HS-27A (cell line): ENCODE measurements around the gene EEF1AKMT3.

Source experiments
- DNase-seq: peaks from one replicate; pipeline ENCODE4 v3.0.0-alpha.2; 2012; ENCODE audit warnings: low read depth, missing footprints

EEF1AKMT3 gene

DNA sequence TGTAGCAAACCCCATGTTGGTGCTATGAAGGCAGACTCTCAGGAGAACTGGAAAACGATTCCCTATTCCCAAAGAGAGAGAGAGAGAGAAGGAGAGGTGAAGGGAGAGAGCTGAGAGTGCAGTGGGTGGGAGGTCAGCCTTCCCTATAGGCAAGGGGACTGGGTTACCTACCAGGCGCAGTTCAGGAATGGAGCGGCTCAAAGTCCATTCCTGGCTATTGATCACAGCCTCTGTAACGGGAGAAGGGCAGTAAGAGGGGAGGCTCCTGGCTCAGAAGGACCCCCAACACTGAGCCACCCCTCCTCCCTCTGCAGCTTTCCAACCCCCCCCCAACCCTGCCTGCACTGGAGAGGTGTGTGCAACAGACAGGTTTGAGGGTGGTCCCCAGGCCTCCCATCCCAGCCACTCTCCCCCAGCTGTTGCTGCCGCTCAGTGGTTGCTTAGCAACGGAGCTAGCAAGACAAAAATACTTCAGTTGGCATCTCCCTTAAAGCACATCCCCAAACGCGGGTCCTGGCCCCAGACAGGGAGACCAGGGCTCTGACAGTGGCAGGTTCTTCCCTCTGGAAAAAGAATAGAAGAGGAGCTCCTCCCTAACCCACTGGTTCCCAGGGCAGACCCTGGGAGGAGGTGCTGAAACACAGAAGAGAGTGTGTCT, 37.1 kb upstream of the EEF1AKMT3 start:
- DNase-seq, result no peak

DNA sequence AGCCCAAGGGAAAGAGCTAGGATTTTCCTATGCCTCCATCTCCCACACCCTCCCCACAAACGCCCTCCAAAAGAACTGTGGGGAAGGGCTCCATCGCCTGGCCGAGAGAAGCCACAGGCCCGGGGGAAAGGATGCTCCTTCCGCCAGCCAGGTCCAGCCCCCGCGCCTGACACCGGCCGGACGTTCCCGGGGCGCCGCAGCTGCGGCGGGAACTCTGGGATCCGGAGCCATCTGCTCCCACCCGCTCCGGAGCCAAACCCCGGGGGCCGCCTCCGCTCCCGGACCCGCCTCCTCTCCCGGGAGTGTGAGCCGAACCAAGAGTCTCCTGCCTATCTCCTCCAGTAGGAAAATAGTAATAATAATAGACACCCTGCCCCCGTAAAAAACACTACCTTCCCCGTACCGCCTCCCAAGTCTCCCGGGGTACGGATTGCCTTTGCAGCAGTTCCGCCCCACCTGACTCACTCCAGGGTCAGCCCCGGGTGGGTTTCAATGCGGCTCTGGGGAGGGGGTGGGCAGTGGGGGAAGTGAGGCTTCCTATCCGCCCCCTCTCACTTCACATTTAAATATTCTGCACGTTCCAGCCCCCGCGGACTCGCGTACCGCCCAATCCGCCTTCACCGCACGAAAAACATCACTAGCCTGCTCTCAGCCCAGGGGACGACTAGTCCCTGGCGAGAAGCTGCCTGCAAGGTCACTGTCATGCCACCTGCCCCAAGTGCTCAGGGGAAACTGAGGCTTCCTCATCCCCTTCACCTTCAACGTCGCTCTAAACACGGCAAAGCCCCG, 36.3 kb upstream of the EEF1AKMT3 start:
- no peak for DNase-seq

DNA sequence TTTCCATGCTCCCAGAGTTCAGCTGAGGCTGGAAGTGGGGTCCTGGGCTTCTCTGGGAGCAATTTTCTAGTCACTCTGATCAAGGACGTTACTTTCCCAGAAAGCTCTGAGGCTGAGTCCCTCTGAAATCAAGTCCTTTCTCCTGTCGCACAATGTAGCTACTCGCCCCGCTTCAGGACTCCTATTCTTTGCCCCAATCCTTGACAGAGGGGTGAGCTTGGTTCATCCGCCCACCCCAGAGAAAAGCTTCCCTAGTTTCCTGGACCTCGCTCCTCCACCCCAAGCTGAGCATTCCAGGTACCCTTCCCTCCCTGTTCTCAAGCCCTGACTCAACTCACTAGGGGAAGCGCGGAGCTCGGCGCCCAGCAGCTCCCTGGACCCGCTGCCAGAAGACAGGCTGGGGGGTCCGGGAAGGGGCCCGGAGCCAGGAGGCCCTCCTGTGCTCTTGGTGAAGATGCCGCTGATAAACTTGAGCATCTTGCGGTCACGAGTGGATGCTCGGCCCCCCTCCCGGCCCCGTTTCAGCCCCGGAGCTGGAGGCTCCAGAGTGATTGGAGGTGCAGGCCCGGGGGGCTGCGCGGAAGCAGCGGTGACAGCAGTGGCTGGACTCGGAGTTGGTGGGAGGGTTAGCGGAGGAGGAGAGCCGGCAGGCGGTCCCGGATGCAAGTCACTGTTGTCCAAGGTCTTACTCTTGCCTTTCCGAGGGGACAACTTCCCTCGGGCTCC, 35.5 kb upstream of the EEF1AKMT3 start:
- no peak for DNase-seq

DNA sequence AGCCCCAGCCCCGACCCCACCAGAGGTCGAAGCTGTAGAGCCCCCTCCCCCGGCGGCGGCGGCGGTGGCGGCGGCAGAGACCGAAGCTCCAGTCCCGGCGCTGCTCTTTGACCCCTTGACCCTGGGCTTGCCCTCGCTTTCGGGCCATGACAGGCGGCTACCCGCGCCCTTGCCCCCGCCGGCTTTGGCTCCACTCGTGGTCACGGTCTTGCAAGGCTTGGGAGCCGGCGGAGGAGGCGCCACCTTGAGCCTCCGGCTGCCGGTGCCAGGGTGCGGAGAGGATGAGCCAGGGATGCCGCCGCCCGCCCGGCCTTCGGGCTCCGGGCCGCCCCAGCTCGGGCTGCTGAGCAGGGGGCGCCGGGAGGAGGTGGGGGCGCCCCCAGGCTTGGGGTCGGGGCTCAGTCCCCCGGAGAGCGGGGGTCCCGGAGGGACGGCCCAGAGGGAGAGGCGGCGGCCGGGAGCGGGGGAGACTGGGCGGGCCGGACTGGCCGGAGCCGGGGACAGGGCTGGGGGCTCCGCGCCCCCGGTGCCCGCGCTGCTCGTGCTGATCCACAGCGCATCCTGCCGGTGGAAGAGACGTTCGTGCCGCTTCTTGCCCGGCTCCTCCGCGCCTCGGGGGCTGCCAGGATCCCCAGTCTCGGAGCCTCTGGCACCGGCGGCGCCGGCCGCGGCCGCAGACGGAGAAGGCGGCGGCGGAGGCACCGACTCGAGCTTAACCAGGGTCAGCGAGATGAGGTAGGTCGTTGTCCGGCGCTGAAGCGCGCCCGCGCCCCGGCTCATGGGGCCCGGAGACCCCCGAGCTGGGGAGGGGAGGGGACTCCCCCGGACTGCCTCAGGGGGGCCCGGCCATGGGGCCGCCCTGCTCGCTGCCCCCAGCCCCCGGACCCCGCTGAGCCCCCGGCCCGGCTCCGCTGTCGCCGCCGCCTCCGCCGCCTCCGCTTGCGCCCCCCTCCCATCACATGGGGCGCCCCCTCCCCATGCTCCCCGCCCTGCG, 34.6 kb upstream of the EEF1AKMT3 start:
- DNase-seq, result no peak

DNA sequence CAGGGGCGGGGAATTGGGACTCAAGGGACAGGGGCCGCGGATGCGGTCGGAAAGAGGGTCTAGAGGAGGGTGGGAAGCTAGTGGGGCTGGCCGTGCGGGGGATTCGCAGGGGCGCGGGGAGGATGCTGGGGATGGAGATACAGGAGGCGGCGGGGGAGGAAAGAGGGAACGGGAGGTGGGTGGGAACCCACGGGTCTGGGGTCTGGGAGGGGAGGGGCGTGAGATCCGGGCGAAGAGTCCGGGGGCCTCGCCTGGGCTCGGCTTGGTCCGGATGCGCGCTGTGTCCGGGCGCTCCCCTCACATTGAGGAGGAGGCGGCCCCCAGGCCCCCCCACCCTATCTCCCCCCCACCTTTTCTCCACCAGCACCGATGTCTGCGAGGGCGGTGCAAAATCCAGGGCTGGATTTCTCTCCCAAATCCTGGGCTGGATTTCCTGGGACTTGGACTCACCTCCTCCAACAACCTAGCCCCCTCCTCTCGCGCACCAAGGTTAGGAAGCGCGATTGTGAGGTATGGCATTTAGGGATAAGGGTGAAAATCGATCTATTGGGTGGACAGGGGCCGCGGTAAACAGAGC, 33.7 kb upstream of the EEF1AKMT3 start, which contains the start of gene AGAP2:
AGAP2 (minus strand) TSS at position 82 of the 577 bp plus-strand sequence. CDS start 496 bp downstream, outside the sequence.
- no peak for DNase-seq

DNA sequence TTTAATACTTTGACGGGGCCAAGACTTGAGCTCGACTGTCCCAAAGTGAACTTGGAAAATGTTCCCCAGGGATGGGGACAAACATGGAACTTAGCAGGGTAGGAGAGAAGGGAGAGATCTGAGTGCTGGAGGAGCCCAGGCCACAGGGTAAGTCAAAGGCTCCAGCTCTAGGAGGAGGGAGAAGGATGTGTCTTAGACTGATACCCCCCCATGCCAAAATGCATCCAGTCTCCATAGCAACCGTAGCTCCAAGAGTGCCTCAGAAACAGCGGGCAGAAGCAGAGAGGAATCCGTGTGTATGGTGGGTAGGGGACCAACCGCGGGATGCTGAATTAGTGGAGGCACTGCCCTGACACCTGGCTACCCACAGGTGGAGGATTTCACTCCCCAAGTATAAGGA, 33.0 kb upstream of the EEF1AKMT3 start:
- no peak for DNase-seq

DNA sequence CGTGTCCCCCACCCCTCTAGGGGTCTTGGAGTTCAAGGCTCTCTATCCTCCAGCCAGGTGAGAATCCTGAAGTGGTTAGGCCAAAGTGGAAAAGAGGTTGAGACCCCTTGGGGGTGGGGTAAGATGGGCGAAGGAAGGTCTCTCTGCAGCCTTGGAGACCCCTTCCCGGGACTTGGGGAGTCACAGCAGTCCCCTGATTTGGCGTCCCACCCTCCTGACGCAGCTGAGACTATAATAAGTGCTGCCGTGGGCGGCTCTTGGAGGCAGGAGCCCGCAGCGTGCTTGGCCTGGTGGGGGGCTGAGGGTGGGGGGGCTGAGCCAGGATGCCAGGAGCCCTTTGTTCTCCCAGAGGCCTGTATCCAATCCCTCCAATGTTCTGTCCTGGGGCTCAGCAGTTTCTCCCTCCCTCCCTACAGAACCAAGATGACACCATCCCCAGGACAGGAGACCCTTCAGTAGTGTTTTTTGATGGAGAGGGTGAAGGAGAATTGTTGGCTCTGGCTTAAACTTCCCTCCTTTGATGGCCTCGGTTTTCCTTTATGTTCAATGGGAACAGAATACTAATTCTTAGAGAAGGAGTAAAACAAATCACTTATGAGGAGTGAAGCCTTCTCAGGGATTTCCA, 32.4 kb upstream of the EEF1AKMT3 start:
- no peak for DNase-seq

DNA sequence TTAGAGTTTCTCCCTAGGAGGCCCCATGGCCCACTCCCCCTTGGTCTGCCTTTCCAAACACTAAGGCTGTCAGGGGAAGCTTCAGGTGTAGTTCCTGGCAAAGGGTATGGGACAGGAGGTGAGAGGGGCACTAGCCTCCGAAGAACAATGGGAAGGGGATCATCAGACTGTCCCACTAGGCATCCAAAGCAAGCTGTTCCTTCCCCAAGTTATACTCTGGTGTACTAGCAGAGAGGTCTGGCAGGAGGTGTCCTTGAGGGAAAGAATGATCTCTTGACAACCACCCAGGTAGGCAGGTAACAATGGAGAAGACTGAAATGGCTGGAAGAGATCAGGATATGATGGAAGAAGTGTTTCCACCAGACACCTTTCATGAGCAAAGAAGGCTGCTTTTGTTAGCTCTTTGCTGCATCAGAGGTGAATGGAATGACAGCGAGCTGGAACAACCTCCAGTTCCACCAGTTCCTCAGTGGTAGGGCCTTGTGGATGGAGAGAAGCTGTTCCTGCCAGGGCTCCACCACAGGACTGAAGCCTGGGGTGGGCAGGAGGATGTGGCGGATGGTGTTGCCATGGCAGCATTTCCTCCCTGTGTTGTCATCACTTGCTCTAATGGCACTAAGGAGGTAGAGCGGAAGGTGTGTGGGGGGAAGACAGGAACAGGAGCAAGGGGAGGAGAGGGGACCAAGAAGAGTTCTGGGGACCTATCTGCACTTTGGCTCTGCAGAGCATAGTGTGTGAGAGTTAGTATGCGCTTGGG, 31.6 kb upstream of the EEF1AKMT3 start:
- DNase-seq, result no peak

DNA sequence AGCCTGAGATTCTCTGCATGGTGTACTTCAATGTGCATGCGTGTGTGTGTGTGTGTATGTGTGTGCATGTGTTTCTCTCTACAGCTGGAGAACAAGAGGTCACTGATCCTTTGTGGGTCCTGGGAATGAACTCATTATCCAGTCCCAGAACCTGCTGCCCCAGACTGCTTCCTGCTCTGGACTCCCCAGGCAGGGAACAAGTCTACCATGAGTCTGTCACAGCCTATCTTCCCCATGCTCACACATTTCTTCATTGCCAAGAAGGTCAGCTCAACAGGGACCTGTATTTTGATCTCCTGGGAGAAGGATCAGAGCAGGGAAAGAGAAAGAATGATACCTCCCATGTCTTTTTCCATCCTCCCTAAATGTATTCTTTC, 31.0 kb upstream of the EEF1AKMT3 start:
- DNase-seq, result no peak

DNA sequence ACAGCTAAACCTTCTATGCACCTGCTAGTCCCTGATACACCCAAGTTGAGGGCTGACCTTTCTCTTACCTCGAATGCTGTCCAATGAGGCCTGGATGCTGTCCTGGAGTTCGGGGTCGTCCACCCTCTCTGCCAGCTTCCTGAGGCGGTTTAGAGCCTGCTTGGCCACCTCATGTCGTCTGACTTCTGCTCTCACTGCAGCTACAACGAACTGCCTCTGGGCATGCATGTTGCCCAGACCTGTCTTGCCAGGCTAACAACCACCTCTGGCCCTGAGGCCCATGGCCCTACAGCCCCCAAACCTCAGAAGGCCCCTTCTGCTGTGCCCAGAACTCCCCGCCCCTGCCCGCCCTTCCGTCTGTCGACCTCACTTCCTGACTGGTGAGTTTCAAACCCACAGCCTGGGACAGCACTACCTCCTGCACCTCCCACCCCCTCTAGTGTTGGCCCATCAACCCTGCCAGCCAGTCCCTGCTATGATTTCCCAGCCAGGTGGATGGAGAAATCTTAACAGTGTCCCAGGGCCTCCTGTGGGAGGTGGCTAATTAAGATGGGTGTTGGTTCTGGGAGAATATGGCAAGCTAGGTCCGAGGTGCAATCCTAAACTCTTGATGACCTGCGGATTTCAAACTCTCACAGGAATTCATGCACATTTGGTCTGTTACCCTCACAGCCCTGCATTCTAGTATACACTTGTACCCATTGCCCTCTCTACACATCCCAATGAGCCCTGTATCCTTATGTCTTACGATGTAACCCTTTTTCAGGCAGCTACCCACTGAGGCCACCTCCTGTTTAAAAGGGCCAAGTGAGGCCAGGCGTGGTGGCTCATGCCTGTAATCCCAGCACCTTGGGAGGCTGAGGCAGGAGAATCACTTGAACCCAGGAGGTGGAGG, 30.3 kb upstream of the EEF1AKMT3 start:
- DNase-seq, result no peak

DNA sequence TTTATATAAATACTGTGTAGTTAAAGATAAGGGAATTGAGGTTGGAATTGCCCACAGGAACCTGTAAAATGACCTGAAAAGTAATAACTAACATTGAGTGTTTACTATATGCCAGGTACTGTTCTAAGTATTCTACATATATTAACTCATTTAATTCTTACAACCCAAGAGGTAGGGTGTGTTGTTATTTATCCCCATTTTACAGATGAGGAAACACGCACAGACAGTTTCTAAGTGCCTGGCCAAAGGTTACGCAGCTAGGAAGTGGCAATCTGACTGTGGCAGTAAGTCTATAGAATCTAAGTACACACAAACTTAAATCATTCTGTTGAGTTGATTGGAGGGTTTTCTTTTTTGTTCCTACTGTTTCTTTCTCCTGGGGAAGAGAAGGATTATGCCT, 28.6 kb upstream of the EEF1AKMT3 start:
- DNase-seq, result no peak

DNA sequence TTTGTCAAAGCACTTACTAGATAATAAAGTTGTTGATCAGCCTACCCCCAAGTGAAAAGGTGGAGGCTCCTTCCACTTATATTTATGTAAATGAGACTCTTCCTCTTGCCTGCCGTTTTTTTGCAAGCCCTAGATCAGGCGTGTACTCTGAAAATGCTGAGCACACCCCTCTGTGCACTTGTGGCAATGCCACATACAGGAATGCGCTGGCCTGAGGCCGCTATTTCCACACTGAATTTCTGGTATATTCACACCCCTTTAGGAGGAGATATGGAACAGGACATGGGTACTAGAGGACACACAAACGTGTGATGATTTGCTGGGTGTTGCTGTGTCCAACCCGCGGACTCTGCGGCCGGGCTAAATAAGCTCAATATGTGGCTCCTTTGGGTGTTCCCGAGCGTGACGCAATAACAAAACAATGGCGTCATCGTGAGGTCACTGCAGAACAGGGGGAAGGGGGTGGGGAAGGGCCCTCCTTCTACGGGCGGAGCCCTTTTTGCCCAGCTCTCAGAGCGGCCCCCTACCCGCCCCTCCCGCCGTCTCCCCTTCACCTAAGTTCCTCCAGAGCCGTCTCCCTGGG, 28.1 kb upstream of the EEF1AKMT3 start:
- DNase-seq, result peak; percentile 54

DNA sequence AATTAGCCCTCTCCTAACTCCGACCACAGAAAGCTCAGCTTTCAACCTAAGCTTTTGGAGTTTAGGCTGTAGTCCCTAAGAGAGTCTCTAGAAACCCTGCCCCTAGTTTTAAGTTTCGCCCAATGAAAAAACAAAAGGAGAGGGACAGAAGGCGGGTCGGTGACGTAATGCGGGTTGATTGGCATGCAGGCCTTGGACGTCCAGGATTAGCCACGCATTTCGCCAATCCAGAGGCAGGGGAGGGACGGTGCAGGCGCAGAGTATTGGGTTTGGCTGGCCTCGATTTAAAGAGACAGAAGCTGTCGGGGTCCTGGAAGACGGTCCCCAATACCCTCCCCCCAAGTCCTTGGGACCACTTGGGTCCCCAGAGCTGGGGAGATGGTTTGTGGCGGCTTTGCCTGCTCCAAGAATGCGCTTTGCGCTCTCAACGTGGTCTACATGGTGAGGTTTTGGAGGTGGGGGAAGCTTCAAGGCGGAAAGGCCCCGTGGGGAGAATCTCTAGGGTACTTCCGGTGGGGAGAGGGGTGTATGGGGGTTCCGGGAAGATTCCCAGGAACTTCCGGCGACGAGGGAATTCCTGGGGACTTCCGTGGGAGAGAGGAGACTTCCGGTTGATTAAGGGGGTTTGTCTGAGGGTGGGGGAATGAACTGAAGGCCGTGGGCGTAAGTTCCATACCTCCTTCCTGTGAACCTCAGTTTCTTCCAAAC, 27.5 kb upstream of the EEF1AKMT3 start, which contains the start of gene TSPAN31:
TSPAN31 (plus strand) TSS at position 263 of the 708 bp plus-strand sequence; CDS start at position 379, 116 bp downstream.
- DNase-seq, result peak; percentile 97

DNA sequence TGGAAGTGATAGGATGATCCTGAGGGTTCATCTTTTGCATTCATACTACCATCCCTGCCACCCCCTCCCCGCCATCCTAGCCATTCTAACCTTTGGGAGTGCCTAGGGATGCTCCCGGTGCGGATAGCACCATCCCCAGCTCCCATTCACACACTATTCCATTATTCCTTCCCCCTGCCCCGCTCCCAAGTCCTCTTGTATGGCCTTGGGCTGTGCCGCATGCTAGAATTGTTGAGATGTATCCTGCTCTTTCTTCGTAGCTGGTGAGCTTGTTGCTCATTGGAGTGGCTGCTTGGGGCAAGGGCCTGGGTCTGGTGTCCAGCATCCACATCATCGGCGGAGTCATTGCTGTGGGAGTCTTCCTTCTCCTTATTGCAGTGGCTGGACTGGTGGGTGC, 26.9 kb upstream of the EEF1AKMT3 start:
- DNase-seq, result no peak

DNA sequence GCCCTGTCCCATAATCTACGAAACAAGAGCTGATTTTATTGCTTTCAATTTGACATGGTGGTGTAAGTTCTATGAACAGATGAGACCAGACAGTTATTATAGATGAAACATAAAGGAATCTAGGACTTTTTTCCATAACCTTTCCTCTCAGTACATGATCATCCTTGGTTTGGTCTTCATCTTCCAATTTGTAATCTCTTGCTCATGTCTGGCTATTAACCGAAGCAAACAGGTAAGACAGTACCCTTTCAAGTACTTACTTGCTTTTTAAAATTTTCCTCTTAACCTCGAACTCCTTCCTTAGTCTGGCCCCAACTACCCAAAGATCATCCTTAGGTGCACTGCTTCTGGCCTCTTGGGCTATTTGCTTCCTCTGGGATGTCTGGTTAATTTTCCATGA, 26.4 kb upstream of the EEF1AKMT3 start:
- no peak for DNase-seq

DNA sequence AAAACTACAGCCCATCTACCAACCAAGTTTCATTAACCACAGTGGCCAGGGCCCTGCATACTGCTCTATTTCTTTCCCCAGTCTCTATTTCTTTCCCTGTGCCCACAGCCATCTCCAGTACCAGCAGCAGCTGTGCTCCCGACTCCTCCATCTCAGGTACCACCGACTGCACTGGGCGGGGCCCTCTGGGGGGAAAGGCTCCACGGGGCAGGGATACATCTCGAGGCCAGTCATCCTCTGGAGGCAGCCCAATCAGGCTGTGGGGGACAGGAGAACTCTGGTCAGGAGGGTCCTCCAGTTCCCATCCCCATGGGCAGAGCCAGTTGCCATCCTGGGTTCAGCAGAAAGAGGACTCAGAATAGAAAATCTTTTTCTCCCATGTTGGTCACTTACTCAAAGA, 23.4 kb upstream of the EEF1AKMT3 start:
- no peak for DNase-seq

DNA sequence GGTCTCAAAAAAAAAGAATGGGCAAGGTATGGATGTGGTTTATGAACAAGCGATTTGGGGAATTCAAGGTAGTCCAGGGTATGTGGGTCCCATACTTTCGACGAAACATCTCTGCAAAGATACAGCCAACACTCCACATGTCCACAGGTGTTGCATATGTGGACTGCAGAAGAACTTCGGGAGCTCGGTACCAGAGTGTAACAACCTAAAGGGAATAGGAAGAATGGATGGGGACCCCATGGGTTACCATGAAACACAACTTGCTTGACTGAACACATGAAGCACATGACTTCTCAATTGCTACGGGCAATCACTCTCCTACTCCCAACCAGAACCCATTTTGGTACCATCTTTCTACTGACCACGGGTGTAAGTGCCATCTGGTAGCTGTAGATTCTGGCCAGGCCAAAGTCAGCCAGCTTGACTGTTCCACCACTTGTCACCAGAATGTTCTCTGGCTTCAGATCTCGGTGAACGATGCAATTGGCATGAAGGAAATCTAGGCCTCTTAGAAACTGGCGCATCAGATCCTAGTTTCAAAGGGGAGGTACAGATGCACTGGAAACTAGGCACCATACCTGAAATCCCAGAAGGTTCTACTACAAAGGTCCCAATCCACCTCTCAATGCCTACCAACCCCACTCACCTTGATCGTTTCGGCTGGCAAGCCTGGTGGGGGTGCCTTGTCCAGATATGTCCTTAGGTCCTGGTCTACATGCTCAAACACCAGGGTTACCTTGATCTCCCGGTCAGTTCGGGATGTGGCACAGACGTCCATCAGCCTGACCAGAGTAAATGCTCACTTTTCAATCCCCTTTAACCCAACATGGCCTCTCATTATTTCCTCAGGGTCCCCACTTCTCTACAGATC, 21.6 kb upstream of the EEF1AKMT3 start:
- DNase-seq, result no peak
